Duodenal mucosa (tissue), 2 donors: ENCODE measurements around the gene CEMIP2.

Experiments used
- H3K27ac ChIP-seq: one replicate; pipeline ENCODE4 v1.7.0; 2013; ENCODE audit warnings: low read depth, low read length
- H3K27me3 ChIP-seq, 2 donors: one replicate each; pipeline ENCODE4 v1.7.0; 2013; ENCODE audit warnings: low read length in 2 of 2, control low read depth in 1 of 2; ENCODE audit not compliant: insufficient read depth in 2 of 2, control insufficient read depth in 1 of 2
- H3K36me3 ChIP-seq, 2 donors: one replicate each; pipeline ENCODE4 v1.7.0; 2013; ENCODE audit warnings: low read length in 2 of 2, control low read depth in 1 of 2; ENCODE audit not compliant: insufficient read depth in 2 of 2, control insufficient read depth in 1 of 2
- H3K4me1 ChIP-seq, 2 donors: one replicate each; pipeline ENCODE4 v1.7.0; 2013; ENCODE audit warnings: low read length in 2 of 2, control low read depth in 1 of 2; ENCODE audit not compliant: insufficient read depth in 2 of 2, control insufficient read depth in 1 of 2
- H3K4me3 ChIP-seq, 2 donors: one replicate each; pipeline ENCODE4 v1.7.0; 2013; ENCODE audit warnings: low read length in 2 of 2, low read depth in 1 of 2
- H3K9ac ChIP-seq, 2 donors: one replicate each; pipeline ENCODE4 v1.7.0; 2013; ENCODE audit warnings: low read length in 2 of 2, low read depth in 1 of 2
- H3K9me3 ChIP-seq, 2 donors: one replicate each; pipeline ENCODE4 v1.7.0; 2013; ENCODE audit warnings: low read length in 2 of 2, control low read depth in 1 of 2; ENCODE audit not compliant: control insufficient read depth in 1 of 2

The CEMIP2 gene

GRCh38 chr9:71683598-71684235 lies 84.6 kb downstream of the CEMIP2 start:
- Histone ChIP-seq H3K4me1 (peaks cover 16 to 45% of the 10 kb centered on the region in 2 donors), H3K9ac (no peak overlapping the region), H3K9me3 (no peaks in the 10 kb centered on the region), H3K36me3 (peaks cover 5 to 36% of the 10 kb centered on the region in 2 donors), H3K27ac (no peak overlapping the region), H3K27me3 (no peaks in the 10 kb centered on the region), H3K4me3 (no peak overlapping the region)

DNA sequence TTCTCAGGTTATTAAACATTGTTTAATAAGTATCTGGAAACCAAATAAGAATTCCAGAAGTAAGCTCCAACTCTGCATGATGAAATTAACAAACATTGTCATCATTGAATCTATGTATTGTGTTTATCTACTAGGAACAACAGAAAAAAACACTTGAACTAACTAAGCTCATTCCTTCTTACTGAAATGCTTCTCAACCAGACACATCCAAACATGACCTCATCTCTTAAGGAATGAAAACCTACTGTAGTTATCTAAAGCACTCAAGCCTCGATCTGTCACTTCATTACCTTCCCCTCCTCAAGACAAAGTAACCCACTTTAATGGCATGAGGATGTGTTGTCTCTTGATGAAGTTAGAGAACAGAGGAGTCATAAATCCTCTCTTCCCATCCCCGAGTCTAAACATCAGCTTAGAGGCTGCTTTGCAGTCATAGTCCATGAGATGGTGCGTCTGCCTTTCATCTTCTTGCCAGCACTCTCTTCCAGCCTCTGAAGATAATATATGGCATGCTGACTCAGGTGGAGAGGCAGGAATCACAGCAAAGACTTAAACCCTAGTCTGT lies 86.5 kb downstream of the CEMIP2 start:
- no peaks in the 10 kb centered on the region for H3K27me3 ChIP-seq
- H3K4me3 ChIP-seq, result no peak overlapping the region
- H3K9ac ChIP-seq, result no peak overlapping the region
- peaks cover 21 to 55% of the 10 kb centered on the region in 2 donors for H3K4me1 ChIP-seq
- no peak overlapping the region for H3K27ac ChIP-seq
- no peaks in the 10 kb centered on the region for H3K9me3 ChIP-seq
- H3K36me3 ChIP-seq, result peaks cover 5 to 31% of the 10 kb centered on the region in 2 donors

GRCh38 chr9:71681104-71681707 lies 87.1 kb downstream of the CEMIP2 start:
- no peak overlapping the region for H3K4me3 ChIP-seq
- H3K9ac ChIP-seq, result no peak overlapping the region
- H3K9me3 ChIP-seq, result no peaks in the 10 kb centered on the region
- H3K27ac ChIP-seq, result no peak overlapping the region
- no peaks in the 10 kb centered on the region for H3K27me3 ChIP-seq
- H3K4me1 ChIP-seq, result peaks cover 21 to 55% of the 10 kb centered on the region in 2 donors
- H3K36me3 ChIP-seq, result peaks cover 5 to 25% of the 10 kb centered on the region in 2 donors

GRCh38 chr9:71680189-71680980 lies 87.9 kb downstream of the CEMIP2 start:
- Histone ChIP-seq H3K27me3 (no peaks in the 10 kb centered on the region), H3K4me3 (no peak overlapping the region), H3K9me3 (no peaks in the 10 kb centered on the region), H3K9ac (no peak overlapping the region), H3K27ac (no peak overlapping the region), H3K4me1 (peaks cover 25 to 53% of the 10 kb centered on the region in 2 donors), H3K36me3 (peaks cover 0 to 16% of the 10 kb centered on the region in 2 donors)

GRCh38 chr9:71678999-71679398 lies 89.3 kb downstream of the CEMIP2 start:
- H3K4me1 ChIP-seq, result peaks cover 29 to 52% of the 10 kb centered on the region in 2 donors
- peaks cover 0 to 10% of the 10 kb centered on the region in 2 donors for H3K36me3 ChIP-seq
- no peak overlapping the region for H3K9ac ChIP-seq
- H3K9me3 ChIP-seq, result no peaks in the 10 kb centered on the region
- no peak overlapping the region for H3K4me3 ChIP-seq
- no peaks in the 10 kb centered on the region for H3K27me3 ChIP-seq
- no peak overlapping the region for H3K27ac ChIP-seq

GRCh38 chr9:71677209-71677608 lies 91.1 kb downstream of the CEMIP2 start:
- Histone ChIP-seq H3K4me1 (peaks cover 26 to 42% of the 10 kb centered on the region in 2 donors), H3K9ac (no peak overlapping the region), H3K36me3 (peaks cover 0 to 5% of the 10 kb centered on the region in 2 donors), H3K27ac (no peak overlapping the region), H3K4me3 (no peak overlapping the region), H3K9me3 (no peaks in the 10 kb centered on the region), H3K27me3 (no peaks in the 10 kb centered on the region)

- Histone ChIP-seq H3K9ac (no peak overlapping the region), H3K4me1 (peaks cover 21 to 34% of the 10 kb centered on the region in 2 donors), H3K27me3 (no peaks in the 10 kb centered on the region), H3K4me3 (no peak overlapping the region), H3K36me3 (no peaks in the 10 kb centered on the region), H3K9me3 (no peaks in the 10 kb centered on the region), H3K27ac (no peak overlapping the region)
These were observed 91.9 kb downstream of the CEMIP2 start for GRCh38 chr9:71676460-71676859.

GRCh38 chr9:71675857-71676165 lies 92.5 kb downstream of the CEMIP2 start:
- H3K4me3 ChIP-seq, result no peak overlapping the region

GRCh38 chr9:71675105-71675856 lies 93.0 kb downstream of the CEMIP2 start:
- no peaks in the 10 kb centered on the region for H3K9me3 ChIP-seq
- no peaks in the 10 kb centered on the region for H3K36me3 ChIP-seq
- H3K4me1 ChIP-seq, result peaks cover 17 to 24% of the 10 kb centered on the region in 2 donors
- no peak overlapping the region for H3K4me3 ChIP-seq
- no peaks in the 10 kb centered on the region for H3K27me3 ChIP-seq
- H3K27ac ChIP-seq, result no peak overlapping the region
- no peak overlapping the region for H3K9ac ChIP-seq

More at GRCh38 chr9:71675857-71676165, 92.5 kb downstream of the CEMIP2 start:
- Histone ChIP-seq H3K27ac (no peak overlapping the region), H3K27me3 (no peaks in the 10 kb centered on the region), H3K9ac (no peak overlapping the region), H3K36me3 (no peaks in the 10 kb centered on the region), H3K9me3 (no peaks in the 10 kb centered on the region), H3K4me1 (peaks cover 21 to 29% of the 10 kb centered on the region in 2 donors)
